Measurements from ENCODE around the gene RPS6KA5. TPM values are rescaled to one million over a fixed set of nuclear protein-coding genes. Genes with fewer than 3 reads are reported as not detected.

Gene RPS6KA5
- total and polyA plus RNA-seq, 4 donors, result 1.1 to 14.8 (median 5.6) TPM

DNA sequence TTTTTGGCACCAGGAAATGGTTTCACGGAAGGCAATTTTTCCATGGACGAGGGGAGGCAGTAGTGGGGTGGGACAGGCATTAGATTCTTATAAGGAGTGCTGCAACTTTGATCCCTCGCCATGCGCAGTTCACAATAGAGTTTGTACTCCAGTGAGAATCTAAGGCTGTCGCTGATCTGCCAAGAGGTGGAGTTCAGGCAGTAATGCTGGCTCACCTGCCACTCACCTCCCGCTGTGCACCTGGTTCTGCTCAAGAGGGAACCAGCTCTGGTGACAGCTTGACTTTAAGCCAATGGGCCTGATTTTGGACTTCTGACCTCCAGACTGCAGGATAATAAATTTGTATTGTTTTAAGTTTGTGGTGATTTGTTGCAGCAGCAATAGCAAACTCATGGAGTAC is 163.4 kb downstream of the RPS6KA5 start:
- DNase-seq (no peak), ATAC-seq (ENCODE audit: insufficient read depth, low FRiP score) (no peak)
- 97 to 99% methylated on average over 6 of the region's 6 CpGs for WGBS, 2 donors

DNA sequence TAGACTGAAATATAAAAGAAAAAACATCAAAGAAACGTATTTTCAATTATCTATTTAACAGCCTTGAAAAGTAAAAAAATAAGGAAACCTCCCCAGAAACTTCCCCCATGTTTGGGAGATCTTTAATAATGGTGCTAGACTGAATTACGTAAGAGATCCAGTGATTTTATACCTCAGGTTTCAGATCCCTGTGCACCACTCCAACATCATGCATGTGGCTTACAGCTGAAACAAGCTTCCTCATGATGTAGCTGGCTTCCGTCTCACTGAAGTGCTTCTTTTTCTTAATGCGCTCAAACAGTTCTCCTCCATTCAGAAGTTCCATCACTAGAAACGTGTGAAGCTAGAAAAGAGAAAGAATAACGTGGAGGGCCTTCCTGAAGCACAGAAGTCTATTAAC is 166.2 kb downstream of the RPS6KA5 start:
- H3K27me3 ChIP-seq (ENCODE audit: control insufficient read depth in 3 of 3, insufficient read depth in 3 of 3, low read length in 2 of 3), result no peaks in the 10 kb centered on the region
- no peaks in the 10 kb centered on the region for H3K4me1 ChIP-seq (ENCODE audit: control insufficient read depth in 5 of 5, insufficient read depth in 5 of 5, low read length in 5 of 5)
- ATAC-seq (ENCODE audit: insufficient read depth, low FRiP score), result no peak
- no peak overlapping the region for H3K4me3 ChIP-seq
- TF ChIP-seq, protein P1, sequence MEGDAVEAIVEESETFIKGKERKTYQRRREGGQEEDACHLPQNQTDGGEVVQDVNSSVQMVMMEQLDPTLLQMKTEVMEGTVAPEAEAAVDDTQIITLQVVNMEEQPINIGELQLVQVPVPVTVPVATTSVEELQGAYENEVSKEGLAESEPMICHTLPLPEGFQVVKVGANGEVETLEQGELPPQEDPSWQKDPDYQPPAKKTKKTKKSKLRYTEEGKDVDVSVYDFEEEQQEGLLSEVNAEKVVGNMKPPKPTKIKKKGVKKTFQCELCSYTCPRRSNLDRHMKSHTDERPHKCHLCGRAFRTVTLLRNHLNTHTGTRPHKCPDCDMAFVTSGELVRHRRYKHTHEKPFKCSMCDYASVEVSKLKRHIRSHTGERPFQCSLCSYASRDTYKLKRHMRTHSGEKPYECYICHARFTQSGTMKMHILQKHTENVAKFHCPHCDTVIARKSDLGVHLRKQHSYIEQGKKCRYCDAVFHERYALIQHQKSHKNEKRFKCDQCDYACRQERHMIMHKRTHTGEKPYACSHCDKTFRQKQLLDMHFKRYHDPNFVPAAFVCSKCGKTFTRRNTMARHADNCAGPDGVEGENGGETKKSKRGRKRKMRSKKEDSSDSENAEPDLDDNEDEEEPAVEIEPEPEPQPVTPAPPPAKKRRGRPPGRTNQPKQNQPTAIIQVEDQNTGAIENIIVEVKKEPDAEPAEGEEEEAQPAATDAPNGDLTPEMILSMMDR (IDR thresholded peaks at IDR 0.05; ENCODE audit: control extremely low read depth, extremely low read depth), result no peak
- peaks cover 0 to 19% (median 9%) of the 10 kb centered on the region in 4 donors for H3K36me3 ChIP-seq (ENCODE audit: control insufficient read depth in 4 of 4, insufficient read depth in 4 of 4, low read length in 4 of 4)
- DNase-seq, result no peak
- H3K9ac ChIP-seq (ENCODE audit: insufficient read depth in 1 of 2, low read length in 2 of 2), result no peak overlapping the region
- H3K27ac ChIP-seq (ENCODE audit: low read depth in 1 of 2, low read length in 1 of 2), result no peak overlapping the region
- WGBS, 2 donors, result 81 to 85% methylated on average over 6 of the region's 6 CpGs
- H3K9me3 ChIP-seq (ENCODE audit: control insufficient read depth in 4 of 4, insufficient read depth in 3 of 4, low read length in 3 of 4), result no peaks in the 10 kb centered on the region

More for the DNA sequence above, 163.4 kb downstream of the RPS6KA5 start:
- no peaks in the 10 kb centered on the region for H3K4me1 ChIP-seq (ENCODE audit: control insufficient read depth in 5 of 5, insufficient read depth in 5 of 5, low read length in 5 of 5)
- TF ChIP-seq, protein P1 (IDR thresholded peaks at IDR 0.05; ENCODE audit: control extremely low read depth, extremely low read depth), result no peak
- H3K27me3 ChIP-seq (ENCODE audit: control insufficient read depth in 3 of 3, insufficient read depth in 3 of 3, low read length in 2 of 3), result no peaks in the 10 kb centered on the region
- no peak overlapping the region for H3K27ac ChIP-seq (ENCODE audit: low read depth in 1 of 2, low read length in 1 of 2)
- H3K9ac ChIP-seq (ENCODE audit: insufficient read depth in 1 of 2, low read length in 2 of 2), result no peak overlapping the region
- H3K9me3 ChIP-seq (ENCODE audit: control insufficient read depth in 4 of 4, insufficient read depth in 3 of 4, low read length in 3 of 4), result no peaks in the 10 kb centered on the region
- H3K4me3 ChIP-seq, result no peak overlapping the region
- peaks cover 0 to 21% (median 9%) of the 10 kb centered on the region in 4 donors for H3K36me3 ChIP-seq (ENCODE audit: control insufficient read depth in 4 of 4, insufficient read depth in 4 of 4, low read length in 4 of 4)

DNA sequence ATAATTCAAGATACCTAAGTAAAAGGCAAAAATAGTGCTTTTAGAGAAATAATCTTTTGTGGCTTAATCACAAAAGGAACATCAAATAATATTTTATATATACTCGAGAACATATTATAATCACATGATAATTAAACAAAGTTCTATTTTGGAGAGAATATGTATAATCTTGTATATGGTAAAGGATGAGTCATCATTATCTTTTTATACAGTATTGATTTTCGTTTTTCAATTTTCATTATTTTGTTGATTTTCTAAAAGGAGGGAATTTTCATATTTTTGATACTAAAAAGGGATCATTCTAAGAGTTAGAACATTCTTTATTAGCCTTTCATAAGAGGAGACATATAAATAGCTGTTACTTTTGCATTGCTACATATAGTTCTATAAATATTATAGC is 166.9 kb downstream of the RPS6KA5 start:
- 95% methylated on average over 2 of the region's 2 CpGs for WGBS, 2 donors
- no peaks in the 10 kb centered on the region for H3K4me1 ChIP-seq (ENCODE audit: control insufficient read depth in 5 of 5, insufficient read depth in 5 of 5, low read length in 5 of 5)
- ATAC-seq (ENCODE audit: insufficient read depth, low FRiP score) (no peak), DNase-seq (no peak)
- no peak overlapping the region for H3K27ac ChIP-seq (ENCODE audit: low read depth in 1 of 2, low read length in 1 of 2)
- H3K4me3 ChIP-seq, result no peak overlapping the region
- H3K36me3 ChIP-seq (ENCODE audit: control insufficient read depth in 4 of 4, insufficient read depth in 4 of 4, low read length in 4 of 4), result peaks cover 0 to 19% (median 6%) of the 10 kb centered on the region in 4 donors
- no peaks in the 10 kb centered on the region for H3K27me3 ChIP-seq (ENCODE audit: control insufficient read depth in 3 of 3, insufficient read depth in 3 of 3, low read length in 2 of 3)
- no peaks in the 10 kb centered on the region for H3K9me3 ChIP-seq (ENCODE audit: control insufficient read depth in 4 of 4, insufficient read depth in 3 of 4, low read length in 3 of 4)
- H3K9ac ChIP-seq (ENCODE audit: insufficient read depth in 1 of 2, low read length in 2 of 2), result no peak overlapping the region
- TF ChIP-seq, protein P1 (IDR thresholded peaks at IDR 0.05; ENCODE audit: control extremely low read depth, extremely low read depth), result no peak

DNA sequence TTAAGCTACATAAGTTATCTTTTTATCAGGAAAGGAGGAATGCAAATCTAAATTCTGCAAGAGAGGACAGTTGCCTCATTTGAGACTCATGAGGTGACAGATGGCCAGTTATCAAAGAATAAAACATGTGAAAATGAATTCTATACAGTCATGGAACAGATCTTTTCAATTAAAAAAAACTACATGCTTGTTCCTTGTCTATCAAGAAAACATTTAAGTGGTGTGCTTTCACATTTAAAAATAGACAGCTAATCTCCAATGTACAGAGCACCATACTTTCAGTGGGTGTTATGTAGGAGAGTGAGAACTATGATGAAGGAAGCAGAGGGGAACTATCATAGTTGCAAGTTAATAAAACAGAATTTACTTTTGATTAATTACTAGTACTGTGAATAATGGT is 167.5 kb downstream of the RPS6KA5 start:
- DNase-seq (no peak), ATAC-seq (ENCODE audit: insufficient read depth, low FRiP score) (no peak)
- H3K27ac ChIP-seq (ENCODE audit: low read depth in 1 of 2, low read length in 1 of 2), result no peak overlapping the region
- no peaks in the 10 kb centered on the region for H3K27me3 ChIP-seq (ENCODE audit: control insufficient read depth in 3 of 3, insufficient read depth in 3 of 3, low read length in 2 of 3)
- no peaks in the 10 kb centered on the region for H3K4me1 ChIP-seq (ENCODE audit: control insufficient read depth in 5 of 5, insufficient read depth in 5 of 5, low read length in 5 of 5)
- H3K9ac ChIP-seq (ENCODE audit: insufficient read depth in 1 of 2, low read length in 2 of 2), result no peak overlapping the region
- TF ChIP-seq, protein P1 (IDR thresholded peaks at IDR 0.05; ENCODE audit: control extremely low read depth, extremely low read depth), result no peak
- H3K4me3 ChIP-seq, result no peak overlapping the region
- no peaks in the 10 kb centered on the region for H3K9me3 ChIP-seq (ENCODE audit: control insufficient read depth in 4 of 4, insufficient read depth in 3 of 4, low read length in 3 of 4)
- peaks cover 0 to 16% (median 3%) of the 10 kb centered on the region in 4 donors for H3K36me3 ChIP-seq (ENCODE audit: control insufficient read depth in 4 of 4, insufficient read depth in 4 of 4, low read length in 4 of 4)

All from lung (tissue), 12 donors.